ENCODE measurements around the gene DLG5. TPM values are rescaled to one million over a fixed set of nuclear protein-coding genes. Genes with fewer than 3 reads are reported as not detected.

The DLG5 gene
- total RNA-seq, 2 experiments from 2014 or later = 2.6 to 3.3 TPM

DNA sequence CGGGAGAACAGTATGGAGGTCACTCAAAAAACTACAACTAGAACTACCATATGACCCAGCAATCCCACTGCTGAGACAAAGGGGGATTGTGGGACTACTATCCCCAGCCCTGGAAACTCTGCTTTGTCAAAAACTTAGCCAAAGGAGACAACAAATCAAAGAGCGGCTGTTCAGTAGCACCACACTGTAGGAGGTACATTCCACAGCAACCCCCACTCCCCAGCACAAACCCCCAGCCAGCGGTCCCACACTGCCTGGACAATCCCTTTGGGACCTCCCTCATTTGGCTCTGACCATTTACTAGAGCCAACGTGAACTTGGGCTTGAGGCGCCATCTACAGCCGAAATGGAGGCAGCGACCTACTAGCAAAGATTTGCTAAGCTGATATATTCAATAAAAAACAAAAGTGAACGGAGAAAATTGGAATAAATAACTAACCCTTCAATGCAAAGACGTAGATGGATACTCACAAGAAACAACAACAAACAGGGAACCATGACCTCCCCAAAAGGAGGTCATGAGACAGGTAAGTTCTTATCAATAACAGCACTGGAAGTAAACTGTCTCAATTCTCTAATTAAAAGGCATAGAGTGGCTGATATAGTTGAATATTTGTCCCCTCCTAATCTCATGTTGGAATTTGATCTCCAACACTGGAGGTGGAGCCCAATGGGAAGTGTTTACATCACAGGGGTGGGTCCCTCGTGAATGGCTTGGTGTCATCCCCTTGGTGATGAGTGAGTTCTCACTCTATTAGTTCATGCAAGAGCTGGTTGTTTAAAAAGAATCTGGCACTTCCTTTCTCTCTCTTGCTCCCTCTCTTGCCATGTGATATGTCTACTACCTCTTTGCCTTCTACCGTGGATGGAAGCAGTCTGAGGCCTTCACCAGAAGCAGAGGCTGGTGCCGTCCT lies 170.0 kb downstream of the DLG5 start:
- H3K4me3 Mint-ChIP-seq = no peak overlapping the region
- H3K4me1 Mint-ChIP-seq (ENCODE audit: low read depth) = no peaks in the 10 kb centered on the region
- H3K36me3 Mint-ChIP-seq (ENCODE audit: low read depth) = no peaks in the 10 kb centered on the region
- H3K27ac Mint-ChIP-seq = no peak overlapping the region
- H3K9me3 Mint-ChIP-seq = no peaks in the 10 kb centered on the region
- peak; percentile 44 for DNase-seq
- H3K27me3 Mint-ChIP-seq (ENCODE audit: low read depth) = peaks cover 15% of the 10 kb centered on the region
- CTCF ChIA-PET = interaction anchor here (1.0 to 1.3 kb wide), 2 partner anchors 37 to 59 kb away, joined by 4 read pairs; no protein-coding TSS in a partner anchor
- intact Hi-C loops (cut with micrococcal nuclease) = loop anchor here (1.0 kb wide), 2 partner anchors 37 to 582 kb away; no protein-coding TSS in a partner anchor

DNA sequence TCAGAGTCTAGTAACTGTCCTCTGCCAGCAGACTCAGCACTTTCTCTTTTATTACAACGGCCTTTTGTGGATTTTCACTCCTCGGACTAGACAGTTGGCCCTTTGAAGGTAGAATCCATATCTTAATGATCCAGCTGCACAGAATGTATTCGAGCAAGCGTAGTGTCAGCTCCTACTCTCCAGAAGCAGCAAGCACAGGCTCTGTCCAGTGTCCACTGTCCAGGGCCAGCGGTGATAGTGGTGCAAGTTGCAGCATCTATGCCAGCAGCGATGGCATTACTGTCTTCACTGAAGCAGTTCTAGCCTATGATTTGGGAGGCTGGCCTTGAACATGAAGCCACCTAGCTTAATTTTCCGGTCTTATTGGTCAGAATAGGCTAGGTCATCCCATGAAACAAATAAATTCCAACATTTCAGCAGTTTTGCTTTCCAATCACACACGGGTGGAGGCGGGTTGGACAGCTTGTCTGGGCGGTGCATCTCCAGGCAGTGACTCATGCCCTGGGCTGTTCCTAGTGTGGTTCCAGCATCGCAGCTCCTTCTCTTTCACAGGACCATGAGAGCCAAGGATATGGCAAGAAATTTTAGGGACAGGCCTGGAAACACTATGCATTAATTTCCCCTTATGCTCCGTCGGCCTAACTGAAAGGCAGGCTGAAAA lies 180.4 kb downstream of the DLG5 start:
- no peak for DNase-seq
- Mint-ChIP-seq H3K4me3 (no peak overlapping the region), H3K27me3 (ENCODE audit: low read depth) (peaks cover 12% of the 10 kb centered on the region), H3K9me3 (peaks cover 7% of the 10 kb centered on the region), H3K36me3 (ENCODE audit: low read depth) (peaks cover 1% of the 10 kb centered on the region), H3K4me1 (ENCODE audit: low read depth) (no peaks in the 10 kb centered on the region), H3K27ac (no peak overlapping the region)
- intact Hi-C loops (cut with micrococcal nuclease) = no loop called here
- CTCF ChIA-PET = interaction anchor here (0.5 kb wide), 1 partner anchor 584 kb away, joined by 4 read pairs; no protein-coding TSS in a partner anchor

DNA sequence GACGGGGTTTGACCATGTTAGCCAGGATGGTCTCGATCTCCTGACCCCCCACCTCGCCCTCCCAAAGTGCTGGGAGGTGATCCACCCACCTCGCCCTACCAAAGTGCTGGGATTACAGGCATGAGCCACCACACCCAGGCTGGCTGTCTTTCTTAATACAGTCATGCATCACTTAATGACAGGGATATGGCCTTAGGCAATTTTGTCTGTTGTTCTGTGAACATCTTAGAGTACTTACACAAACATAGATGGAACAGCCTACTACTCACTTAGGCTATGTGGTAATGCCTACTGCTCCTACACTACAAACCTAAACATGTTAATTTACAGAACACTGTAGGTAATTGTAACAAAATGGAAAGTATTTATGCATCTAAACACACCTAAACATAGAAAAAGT lies 182.3 kb downstream of the DLG5 start:
- no peaks in the 10 kb centered on the region for H3K4me1 Mint-ChIP-seq (ENCODE audit: low read depth)
- intact Hi-C loops (cut with micrococcal nuclease) = no loop called here
- no peak overlapping the region for H3K27ac Mint-ChIP-seq
- no peak for DNase-seq
- H3K36me3 Mint-ChIP-seq (ENCODE audit: low read depth) = no peaks in the 10 kb centered on the region
- no peak overlapping the region for H3K4me3 Mint-ChIP-seq
- CTCF ChIA-PET = no interaction called here
- H3K9me3 Mint-ChIP-seq = peaks cover 17% of the 10 kb centered on the region
- H3K27me3 Mint-ChIP-seq (ENCODE audit: low read depth) = peaks cover 12% of the 10 kb centered on the region

DNA sequence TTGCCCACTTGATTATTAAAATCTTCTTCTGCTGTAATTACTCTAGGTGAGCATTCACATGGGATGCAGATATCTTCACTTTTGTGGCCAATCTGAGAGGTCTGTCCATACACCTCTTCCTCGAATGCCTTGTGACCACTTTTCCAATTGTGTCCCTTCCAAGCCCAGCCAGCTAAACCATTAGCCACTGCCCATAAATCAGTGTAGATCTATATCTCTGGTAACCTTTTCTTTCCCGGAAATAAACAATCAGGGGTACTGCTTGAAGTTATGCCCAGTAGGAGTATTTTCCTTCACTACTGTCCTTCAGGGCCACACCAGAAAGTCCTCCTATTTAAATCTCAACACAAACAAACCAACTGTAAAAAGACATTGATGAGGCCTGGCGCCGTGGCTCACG lies 184.4 kb downstream of the DLG5 start:
- H3K4me3 Mint-ChIP-seq = no peak overlapping the region
- intact Hi-C loops (cut with micrococcal nuclease) = no loop called here

DNA sequence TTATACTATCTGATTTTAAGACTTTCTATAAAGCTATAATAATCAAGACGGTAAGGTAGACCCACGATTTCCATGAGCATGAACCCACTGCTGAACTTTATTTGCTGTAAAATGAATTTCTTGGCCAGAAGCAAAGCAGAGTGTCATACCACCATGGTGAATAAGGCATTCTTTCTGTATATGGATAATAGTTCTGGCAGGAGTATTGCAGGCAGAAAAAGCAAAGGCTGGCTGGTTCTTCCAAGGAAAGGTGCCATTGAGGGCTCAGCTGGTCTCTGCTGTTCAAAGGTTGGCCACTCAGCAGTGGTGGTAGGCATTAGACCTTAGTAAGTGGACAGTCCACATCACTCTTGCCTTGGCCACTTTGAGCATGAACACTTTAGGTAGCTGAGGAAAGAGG lies 184.8 kb downstream of the DLG5 start:
- H3K4me3 Mint-ChIP-seq = no peak overlapping the region
- intact Hi-C loops (cut with micrococcal nuclease) = no loop called here
- no peak overlapping the region for H3K27ac Mint-ChIP-seq
- H3K27me3 Mint-ChIP-seq (ENCODE audit: low read depth) = peaks cover 12% of the 10 kb centered on the region
- no peaks in the 10 kb centered on the region for H3K36me3 Mint-ChIP-seq (ENCODE audit: low read depth)
- no peaks in the 10 kb centered on the region for H3K4me1 Mint-ChIP-seq (ENCODE audit: low read depth)
- CTCF ChIA-PET = no interaction called here
- peaks cover 23% of the 10 kb centered on the region for H3K9me3 Mint-ChIP-seq
- no peak for DNase-seq

More for the DNA sequence above, 184.4 kb downstream of the DLG5 start:
- H3K27me3 Mint-ChIP-seq (ENCODE audit: low read depth) = peaks cover 12% of the 10 kb centered on the region
- no peak overlapping the region for H3K27ac Mint-ChIP-seq
- DNase-seq = no peak
- H3K9me3 Mint-ChIP-seq = peaks cover 20% of the 10 kb centered on the region
- H3K4me1 Mint-ChIP-seq (ENCODE audit: low read depth) = no peaks in the 10 kb centered on the region
- CTCF ChIA-PET = no interaction called here
- H3K36me3 Mint-ChIP-seq (ENCODE audit: low read depth) = no peaks in the 10 kb centered on the region

Other genes with a start within 250 kb of the DLG5 start
- 10 to 100 TPM; 14.1 to 14.2 TPM for gene POLR3A, start 102.8 kb upstream of the DLG5 start, total RNA-seq
- 1,000 to 10,000 TPM; 2,424 to 2,524 TPM for gene RPS24, start 107.1 kb upstream of the DLG5 start, total RNA-seq

Data from activated naive CD4-positive, alpha-beta T cell treated with anti-CD3 and anti-CD28 coated beads for 36 hours (primary cell).